Hippocampal formation (tissue), 2 donors: ENCODE data around the gene LHX3.

Source experiments
- DNase-seq, 2 donors: peaks; one replicate each; lab custom pipeline; 2025; lab: John Stamatoyannopoulos, UW

LHX3 gene

GRCh38 chr9:136207616-136208015 is 2.7 kb upstream of the LHX3 start:
- DNase-seq, result no peak

DNA sequence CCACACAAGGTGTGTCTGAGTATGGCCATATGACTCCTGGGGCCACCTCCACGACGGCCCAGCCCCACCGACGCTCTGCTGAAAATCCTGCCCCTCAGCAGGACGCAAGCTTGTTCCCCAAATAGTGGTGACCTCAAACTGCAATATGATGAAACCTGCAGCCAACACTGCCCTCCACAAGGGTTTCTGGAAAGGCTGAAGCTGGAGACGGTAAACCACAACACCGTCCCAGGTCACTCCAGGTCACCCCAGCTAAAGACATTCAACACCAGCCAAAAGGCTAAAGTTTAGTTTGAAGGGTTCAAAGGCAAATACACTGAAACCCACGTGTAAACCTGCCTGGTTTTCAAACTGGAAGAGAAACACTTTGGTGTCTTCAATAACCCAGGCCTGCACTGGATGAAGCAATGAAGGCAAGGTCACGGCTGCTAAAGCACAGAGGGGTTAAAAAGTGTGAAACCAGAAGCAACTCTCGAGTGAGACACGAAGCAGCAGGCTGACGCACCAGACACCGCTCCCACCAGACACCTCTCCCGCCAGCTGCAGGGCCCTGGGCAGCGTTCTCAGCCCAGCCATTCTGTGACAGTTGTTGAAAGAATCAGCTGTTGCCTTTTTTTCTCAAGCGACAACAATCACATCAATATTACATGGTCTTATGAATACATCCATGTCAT is 1.8 kb upstream of the LHX3 start:
- no peak for DNase-seq

DNA sequence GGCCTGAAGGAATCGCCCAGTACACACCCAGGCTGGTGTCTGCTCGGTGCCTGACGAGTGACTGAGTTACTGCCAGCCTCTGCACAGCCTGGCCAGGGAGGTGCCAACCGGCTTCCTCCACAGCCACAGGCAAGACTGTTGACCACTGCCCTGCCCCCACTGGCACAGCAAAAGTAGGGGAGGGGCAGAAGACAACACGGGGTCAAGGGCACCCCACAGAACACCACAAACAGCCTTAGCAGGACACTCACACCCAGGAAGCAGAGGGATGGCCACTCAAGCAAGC is 722 bp upstream of the LHX3 start:
- no peak for DNase-seq

- DNase-seq, result no peak
These were observed 653 bp downstream of the LHX3 start for GRCh38 chr9:136204145-136204805.

- DNase-seq, result no peak
These were observed 1.4 kb downstream of the LHX3 start for GRCh38 chr9:136203408-136204144.

DNA sequence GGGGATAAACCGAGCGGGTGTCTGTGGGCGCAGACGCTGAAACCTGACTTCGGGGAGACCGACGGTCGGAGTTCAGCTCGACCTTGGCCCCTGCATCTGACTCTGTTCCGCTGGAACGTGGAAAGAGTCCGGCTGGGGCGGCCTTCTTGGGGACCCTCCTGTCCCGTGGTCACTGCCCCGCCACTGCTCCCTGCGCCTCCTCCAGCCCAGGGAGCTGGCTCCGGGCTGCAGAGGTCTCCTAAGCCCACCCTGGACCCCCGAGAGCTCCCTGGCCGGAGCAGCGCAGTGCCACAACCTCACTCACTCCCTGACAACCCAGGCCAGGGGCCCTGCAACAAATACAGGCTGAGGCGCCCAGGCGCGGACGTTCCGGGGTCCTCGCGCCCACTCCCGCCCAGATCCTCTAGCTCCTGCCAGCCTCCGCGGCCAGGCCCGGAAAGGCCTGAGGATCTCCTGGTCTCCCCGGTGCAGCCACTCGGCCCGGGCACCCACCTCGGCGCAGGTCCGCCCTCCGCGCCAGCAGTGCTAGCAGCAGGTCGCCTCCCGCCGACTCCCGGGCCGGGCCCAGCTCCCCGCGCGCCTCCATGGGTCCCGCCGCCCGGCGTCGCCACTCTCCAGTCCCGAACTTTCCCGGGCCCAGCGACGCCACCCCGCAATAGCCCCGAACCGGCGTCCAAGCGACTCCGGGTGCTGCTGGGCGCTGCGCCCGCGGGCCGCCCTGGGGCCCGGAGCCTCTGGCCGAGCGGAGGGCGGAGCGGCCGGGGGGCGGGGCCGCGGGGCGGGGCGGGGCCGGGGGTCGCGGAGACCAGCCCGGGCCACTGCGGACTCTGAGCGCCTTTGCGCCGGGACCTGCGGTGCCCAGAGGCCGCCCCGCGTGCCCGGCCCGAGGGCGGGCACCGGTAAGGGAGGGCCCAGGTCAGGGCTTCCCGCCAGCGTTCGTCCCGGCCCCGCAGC is 2.2 kb downstream of the LHX3 start:
- DNase-seq, result no peak

DNA sequence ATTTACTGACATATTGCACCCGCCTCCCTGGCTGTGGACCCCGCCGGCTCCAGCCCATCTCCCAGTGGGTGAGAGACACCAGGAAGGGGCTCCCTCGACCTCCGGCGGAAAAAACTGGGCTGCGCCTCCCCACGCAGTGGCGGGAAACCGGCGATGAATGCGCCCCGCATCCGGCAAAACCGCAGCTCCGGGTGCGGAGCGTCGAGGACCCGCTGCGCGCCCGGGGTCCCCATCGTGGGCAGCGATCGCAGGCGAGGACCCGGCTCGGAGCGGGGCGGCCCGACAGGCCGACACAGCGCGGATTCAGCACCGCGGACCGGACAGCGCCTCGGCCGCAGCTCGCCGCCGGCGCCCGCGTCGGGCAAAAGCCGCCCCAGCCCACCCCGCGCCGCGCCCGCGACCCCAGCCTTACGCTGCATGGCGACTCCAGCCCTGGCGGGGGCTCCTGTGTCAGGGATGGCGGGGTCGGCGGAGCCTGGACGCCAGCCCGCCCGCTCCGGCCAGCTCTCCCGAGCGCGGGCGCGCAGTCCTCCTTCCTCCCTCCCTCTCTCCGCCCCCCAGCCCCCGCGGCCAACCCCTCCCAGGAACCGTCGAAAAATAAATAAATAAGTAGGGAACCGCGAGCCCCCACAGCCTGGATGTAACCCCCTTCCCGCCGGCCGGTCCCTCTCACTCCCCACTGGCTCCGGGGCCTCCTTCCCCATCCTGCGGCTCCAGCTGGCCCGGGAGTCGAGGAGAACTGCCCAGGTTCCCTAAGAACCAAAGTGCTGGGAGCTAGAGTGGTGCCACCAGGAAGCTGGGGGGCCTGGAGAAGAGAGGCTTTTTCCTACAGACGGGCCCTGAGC is 3.1 kb downstream of the LHX3 start:
- DNase-seq, result no peak

- no peak for DNase-seq
These were observed 3.8 kb downstream of the LHX3 start for GRCh38 chr9:136201174-136201573.

GRCh38 chr9:136200424-136200823 is 4.5 kb downstream of the LHX3 start:
- no peak for DNase-seq

DNA sequence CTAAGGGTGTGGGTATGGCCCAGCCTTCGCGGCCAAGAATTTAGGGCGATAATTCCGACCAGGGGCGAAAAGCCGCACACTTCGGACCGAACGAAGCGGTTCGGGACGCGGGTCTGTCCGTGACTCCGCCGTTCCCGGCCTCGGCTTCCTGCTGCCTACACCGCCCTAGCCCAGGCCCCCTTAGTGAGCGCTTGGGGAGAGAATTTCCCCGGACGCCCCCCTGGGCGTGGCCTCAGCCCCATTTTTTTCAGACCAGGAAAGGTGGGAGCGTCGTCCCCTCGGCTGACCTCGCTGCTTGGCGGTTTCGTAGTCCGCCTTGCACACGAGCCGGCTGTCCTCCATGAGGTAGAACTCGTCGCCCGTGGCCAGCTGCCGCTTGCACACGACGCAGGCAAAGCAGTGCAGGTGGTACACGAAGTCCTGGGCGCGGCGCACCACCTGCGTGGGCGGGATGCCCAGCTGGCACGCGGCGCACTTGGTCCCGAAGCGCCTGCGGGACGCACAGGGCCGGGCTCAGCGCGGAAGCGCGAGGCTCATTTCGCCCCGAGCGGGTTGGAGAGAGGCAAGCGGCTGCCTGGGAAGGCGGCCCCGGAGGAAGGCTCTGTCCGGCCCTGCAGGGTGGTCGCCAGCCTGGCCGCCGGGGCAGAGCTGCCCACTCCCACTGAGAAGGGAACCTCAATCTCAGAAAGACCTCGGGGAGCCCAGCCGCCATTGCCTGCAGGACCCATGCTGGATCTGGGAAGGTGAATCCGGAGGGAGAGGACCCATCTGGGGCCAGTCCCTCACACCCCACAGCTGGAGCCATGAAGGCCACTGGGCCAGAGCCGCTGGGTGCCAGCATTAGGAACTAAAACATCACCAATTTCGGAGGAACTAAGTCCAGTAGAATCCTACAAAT is 5.3 kb downstream of the LHX3 start:
- DNase-seq, result no peak

DNA sequence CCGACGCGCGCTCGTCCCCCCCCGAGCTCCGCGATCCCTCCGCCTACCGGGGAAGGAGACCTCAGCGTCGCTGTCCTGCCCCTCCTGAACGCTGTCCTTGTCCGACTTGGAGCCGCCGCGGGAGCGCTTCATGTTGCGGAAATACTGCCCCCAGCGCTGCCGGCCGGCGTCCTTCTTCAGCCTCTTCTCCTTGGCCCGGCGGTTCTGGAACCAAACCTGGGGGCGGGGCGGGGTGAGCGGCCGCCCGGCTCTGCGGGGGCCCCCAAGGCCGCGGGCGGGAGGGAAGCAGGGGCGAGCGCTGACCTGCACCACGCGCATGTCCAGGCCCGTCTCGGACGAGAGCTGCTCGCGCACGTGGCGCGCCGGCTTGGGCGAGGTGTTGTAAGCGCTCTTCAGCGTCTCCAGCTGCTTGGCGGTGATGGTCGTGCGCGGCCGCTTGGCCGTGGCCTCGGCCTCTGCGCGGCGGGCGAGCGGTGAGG is 6.3 kb downstream of the LHX3 start:
- DNase-seq, result no peak

GRCh38 chr9:136197930-136198604 is 6.9 kb downstream of the LHX3 start:
- DNase-seq, result no peak

DNA sequence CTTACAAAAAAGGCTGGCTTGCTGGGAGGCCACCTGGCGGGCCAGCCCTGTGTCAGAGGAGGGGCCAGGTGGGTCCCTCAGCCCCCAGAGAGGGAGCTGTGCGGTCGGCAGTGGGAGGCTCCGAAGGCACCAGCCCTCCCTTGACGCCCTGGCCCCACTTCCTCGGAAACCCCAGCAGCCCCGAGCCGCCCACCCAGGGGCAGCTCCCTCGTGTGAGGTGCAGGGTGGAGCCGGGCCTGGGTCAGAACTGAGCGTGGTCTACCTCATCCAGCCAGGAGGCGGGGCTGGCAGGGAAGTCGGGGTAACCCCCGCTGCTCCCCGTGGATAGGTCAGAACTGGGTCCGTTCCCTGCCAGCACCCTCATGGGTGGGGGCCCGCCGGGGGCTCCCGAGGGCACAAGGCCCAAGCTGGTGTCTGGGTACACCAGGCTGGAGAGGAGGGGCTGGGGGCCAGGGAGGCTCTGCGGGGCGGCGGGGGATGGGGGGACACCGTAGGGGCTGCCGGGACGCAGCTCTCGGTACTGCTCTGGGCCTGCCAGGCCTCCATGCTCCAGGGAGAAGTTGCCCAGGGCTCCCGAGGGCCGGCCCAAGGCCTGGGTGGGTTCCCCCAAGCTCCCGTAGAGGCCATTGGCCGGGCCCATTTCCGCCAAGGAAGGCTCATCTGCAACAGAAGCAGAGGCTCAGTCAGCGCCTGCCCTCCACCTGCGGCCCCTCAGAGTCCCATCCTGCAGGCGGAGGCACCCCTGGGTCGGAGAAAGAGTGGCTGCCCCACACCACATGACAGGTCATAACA is 7.6 kb downstream of the LHX3 start:
- DNase-seq, result no peak

GRCh38 chr9:136196404-136197083 is 8.4 kb downstream of the LHX3 start:
- no peak for DNase-seq

GRCh38 chr9:136194540-136194939 is 10.4 kb downstream of the LHX3 start:
- no peak for DNase-seq

DNA sequence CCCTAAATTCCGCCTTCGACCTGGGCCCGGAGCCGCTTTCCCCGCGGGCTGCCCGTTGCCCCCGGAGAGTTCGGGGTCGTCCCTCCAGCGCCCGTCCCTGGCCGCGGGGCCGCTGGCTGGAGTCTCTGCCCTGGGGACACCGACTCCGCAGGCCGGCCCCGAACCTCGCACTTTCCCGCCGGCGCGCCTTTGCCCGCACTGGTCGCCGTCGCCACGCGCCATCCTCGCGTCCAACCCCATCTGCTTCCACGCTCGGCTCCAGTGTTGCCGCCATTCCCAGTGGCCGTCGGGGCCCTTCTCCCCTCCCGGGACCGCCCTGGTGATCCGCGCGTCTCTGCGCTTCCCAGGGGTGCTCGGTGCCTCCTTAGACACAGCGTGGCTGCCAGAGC is 11.0 kb downstream of the LHX3 start:
- no peak for DNase-seq

DNA sequence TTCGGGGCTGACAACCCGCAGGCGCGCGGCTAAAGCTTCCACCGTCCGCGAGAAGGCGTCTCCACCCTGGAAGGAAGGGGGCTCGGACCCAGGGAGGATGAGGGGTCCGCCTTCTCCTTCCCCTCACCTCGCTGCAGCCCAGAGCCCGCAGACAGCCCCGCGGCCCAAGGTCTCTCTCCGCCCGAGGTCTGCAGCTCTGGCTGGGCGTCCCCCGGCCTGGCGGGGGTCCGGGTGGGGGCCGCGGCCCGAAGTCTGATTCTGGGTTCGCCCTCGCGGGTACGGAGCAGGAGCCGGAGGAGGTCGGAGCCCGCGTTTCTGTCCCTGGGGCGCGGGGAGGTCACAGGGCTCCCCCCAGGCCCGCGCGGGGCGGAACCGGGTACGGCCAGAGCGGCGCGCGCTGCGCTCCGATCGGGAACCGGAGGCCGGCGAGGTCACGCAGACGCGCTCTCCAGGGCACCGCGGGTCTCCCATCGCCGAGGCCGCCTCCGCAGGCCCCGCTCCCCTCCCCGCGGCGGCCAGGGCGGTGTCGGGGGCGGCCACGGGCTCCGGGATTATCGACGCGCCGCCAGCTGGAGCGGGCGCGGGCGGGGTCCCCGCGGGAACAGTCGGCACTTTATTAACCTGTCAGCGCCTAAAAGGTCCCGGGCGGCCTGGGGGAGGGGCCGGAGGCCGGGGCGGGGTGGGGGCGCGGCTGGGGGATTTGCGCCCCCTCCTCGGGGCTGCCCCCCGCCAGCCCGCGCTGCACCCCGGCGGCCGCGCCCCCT is 11.6 kb downstream of the LHX3 start:
- DNase-seq, result no peak
